Activated T-cell treated with anti-CD3 and anti-CD28 coated beads for 1 hour (primary cell): ENCODE measurements around the gene MBOAT2.

Experiments used
- DNase-seq: peaks from one replicate; pipeline ENCODE4 v3.0.0-alpha.2; 2020; ENCODE audit warnings: low read depth

The MBOAT2 gene

GRCh38 chr2:8893978-8894820 lies 109.3 kb downstream of the MBOAT2 start:
- DNase-seq = no peak

- DNase-seq = no peak
These were observed 110.0 kb downstream of the MBOAT2 start for GRCh38 chr2:8893474-8893873.

GRCh38 chr2:8892111-8892510 lies 111.4 kb downstream of the MBOAT2 start:
- DNase-seq = no peak

- DNase-seq = no peak
These were observed 113.5 kb downstream of the MBOAT2 start for GRCh38 chr2:8889978-8890377.

DNA sequence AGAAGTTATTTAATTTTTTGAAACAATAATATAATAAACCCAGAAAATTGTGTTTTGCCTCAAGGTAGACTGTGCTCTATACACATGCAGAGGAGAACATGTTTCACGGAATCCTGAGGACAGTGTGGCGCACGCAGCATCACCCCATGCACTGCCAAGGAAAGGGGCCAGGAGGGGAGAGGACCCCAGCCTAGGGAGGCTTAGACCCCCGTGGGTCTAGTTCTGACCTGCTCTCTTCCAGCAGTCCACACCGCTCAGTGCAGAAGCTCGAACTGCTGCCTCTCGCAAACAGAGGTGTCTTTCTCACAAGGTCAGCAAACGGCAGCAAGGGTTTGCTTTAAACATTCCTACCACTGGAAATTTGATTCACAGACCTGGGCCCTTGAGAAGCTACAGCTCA lies 114.5 kb downstream of the MBOAT2 start:
- no peak for DNase-seq

GRCh38 chr2:8886876-8887275 lies 116.6 kb downstream of the MBOAT2 start:
- no peak for DNase-seq

- DNase-seq = no peak
These were observed 117.3 kb downstream of the MBOAT2 start for GRCh38 chr2:8886202-8886518.

DNA sequence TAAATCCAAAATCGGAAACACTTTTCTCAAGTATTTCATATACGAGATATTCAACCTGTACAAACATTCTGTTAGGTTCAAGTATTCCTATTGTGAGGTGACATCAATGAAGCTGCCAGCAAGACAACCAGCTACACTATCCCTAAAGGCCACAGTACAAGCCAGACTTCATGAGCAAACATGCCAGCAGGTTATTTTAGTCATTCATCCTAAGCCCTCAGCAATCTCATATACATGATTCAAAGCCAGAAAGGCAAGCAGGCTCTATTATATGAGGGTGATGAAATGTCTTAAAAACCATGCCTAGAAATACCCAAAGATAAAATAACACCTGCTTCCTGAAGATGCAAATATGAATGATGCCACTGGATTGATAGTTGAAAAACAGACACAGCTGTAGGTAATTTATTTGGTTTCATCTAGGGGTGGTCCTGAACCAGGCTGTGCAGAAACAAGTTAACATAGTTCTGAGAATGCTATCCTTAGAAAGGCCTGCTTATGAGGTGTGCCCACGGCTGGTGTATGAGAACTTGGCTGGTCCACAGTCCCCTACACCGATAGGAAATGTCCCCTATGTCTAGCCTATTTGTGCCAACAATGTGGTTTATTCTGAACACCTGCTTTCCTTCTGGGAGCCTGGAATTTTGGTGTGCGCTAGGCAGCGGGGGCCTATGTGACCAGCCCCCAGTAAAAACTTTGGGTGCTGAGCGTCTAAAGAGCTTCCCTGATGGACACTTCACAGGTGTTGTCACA lies 117.9 kb downstream of the MBOAT2 start:
- no peak for DNase-seq

DNA sequence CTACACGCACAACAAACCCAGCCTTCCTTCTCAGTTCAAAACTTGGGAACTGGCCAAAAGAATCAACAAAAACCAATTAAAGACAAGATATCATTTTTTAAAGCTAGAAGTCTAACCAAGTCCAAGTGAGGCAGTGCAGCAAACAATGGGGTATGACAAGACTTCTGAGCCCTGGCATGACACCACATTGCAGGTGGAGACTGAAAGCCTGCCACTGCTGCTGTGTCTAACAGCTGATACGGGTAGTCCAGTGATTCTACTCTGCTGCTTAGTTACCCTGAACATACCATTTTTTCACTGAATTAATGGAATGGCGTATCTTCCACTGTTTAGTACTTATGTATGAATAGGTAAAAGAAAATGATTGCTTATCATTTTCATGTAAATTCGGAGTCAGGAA lies 118.7 kb downstream of the MBOAT2 start:
- DNase-seq = no peak

DNA sequence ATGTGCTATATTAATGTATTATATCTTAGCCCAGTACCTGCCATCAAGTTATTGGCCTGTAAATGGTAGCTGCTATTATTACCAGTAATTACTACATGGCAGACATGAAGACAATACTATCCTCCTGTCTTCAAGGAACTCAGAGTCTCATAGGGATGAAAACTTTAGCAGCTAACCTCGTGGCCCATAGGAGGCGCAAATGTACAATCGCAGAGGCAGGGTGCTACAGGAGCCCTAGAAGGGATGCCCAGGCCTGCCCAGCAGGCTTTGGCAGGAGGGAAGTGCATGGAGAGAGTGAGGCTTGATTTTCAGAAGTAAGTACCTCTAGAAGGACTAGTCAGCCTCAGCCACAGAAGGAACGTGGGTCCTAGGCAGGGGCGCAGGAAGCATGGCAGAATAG lies 121.4 kb downstream of the MBOAT2 start:
- DNase-seq = no peak

GRCh38 chr2:8877894-8878293 lies 125.6 kb downstream of the MBOAT2 start:
- DNase-seq = no peak

DNA sequence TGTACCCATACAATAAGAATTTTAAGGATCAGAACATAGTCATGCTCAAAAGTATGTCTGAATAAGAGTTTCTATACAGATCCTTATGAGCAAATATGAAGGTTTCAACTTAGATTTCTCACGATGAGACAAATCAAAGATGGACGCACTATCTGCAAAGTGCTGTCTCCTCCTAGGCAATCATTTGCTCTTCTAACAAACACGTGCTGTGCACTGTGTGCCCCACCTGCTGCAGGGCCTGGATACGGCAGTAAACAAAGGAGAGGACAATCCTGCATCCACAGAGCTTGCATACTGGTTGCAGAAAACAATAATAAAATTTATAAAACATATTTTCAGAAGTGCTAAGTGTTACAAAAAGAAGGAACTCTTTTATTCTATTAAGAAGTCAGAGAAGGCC lies 126.2 kb downstream of the MBOAT2 start:
- DNase-seq = no peak

DNA sequence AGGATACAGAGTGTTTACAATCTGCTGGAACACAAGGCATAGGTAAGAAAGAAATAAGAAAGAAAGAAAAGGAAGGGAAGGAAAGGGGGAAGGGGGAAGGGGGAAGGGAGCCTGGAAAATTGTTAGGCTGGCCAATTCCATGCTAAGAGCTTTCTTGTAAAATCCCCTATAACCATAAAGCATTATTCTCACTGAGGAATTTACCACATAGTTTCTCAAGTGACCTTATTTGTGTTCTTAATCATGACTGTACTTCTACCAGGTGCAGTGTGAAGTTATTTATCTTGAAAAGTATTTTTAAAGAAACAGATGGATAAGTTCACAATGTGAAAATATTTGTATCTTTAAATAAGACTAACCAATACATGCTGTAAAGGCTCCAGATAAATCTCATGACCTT lies 126.9 kb downstream of the MBOAT2 start:
- DNase-seq = no peak

DNA sequence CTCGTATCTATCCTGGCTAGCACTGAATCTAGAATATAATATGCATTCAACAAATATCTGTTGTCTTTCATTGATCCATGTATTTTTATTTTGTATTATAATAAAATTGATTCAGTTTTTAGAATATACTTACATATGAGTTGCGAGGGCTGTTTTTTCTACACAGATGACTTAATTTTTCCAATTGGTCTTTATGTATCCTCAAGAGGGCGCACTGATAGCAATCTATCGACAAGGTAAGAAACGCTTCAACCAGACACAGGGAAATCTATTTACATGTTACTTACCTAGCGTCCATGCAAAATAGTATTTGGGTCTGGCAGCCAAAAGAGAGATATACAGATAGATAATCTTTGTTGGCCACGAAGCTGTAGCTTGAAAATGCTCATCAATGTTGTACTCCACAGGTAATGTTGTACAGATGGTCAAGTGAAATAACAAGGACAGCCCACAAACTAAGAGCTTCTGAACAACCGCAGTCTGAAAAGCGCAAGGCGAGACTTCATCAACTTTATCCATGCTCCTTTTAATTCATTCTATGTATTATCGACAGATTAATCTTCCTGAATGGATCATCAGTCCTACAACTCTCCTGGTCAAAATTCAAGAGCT lies 130.6 kb downstream of the MBOAT2 start:
- DNase-seq = no peak

DNA sequence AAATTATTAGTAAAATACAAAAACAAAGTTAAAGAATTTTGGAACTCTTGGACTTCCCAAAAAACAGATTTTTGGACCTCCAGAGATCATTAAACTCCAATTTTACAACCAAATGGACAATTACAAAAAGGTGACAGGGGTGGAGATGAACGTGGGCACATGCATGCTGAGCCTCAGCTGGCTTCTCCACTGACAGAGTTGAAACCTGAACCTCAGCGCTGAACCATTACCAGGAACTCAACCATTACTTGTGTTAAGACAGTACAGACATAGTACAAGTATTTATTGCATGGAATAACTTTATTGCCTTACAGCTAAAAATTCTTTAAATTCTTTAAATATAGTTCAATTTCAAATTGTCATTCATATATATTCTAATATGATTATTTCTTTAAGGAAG lies 133.0 kb downstream of the MBOAT2 start:
- DNase-seq = no peak

DNA sequence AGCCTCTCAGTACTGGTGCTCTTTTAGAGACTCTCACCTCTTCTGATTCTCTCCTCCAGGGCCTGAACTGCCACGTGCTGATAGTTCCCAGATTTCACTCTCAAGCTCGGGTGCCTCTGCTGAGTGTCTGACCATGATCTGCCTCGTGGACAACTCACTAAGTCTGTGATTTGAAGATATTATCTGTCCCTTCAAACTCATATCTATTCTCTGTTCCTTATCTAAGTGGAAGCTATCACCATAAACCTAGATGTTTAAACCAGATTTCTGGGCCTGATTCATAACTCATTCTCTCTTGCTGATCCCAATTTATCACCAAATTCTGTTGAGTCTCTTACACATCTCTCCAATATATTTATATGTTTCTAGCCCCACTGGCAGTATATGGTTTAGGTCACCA lies 136.1 kb downstream of the MBOAT2 start:
- no peak for DNase-seq

- no peak for DNase-seq
These were observed 140.0 kb downstream of the MBOAT2 start for GRCh38 chr2:8863331-8863953.

GRCh38 chr2:8862230-8862629 lies 141.3 kb downstream of the MBOAT2 start:
- DNase-seq = no peak

DNA sequence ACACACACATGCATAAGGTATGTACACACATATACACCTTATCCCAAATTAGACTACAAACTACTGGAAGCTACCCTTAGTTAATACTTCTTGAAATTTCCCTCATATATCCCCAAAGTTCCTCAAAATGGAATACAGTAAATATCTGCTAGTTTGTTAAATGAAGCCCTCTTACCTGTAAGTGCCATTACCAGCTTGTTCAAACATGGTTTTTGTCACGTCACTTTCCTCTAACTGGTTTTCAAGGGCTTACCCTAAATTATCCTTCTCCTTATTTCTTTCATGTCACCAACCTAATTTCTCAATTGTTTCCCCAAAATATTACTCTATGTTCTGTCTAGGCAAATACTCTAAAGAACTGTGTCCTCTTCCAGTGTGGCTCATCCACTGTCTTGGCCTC lies 141.7 kb downstream of the MBOAT2 start:
- no peak for DNase-seq

DNA sequence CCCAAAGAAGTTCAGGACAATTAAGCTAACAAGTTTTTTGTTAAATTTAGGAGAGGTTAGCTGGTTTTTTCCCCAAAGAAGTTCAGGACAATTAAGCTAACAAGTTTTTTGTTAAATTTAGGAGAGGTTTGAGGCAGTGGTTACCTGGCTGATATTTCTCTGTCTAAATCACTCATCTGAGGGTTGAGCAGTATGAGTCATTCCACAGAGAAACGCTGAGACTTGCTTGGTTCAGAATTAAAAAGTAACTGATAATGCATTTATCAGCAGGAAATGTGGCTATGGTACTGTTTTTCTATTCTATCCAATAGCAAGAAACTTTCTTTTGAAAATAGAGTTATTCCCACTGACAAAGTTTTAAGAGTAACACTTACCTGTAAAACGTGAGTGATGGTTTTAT lies 143.2 kb downstream of the MBOAT2 start:
- no peak for DNase-seq

DNA sequence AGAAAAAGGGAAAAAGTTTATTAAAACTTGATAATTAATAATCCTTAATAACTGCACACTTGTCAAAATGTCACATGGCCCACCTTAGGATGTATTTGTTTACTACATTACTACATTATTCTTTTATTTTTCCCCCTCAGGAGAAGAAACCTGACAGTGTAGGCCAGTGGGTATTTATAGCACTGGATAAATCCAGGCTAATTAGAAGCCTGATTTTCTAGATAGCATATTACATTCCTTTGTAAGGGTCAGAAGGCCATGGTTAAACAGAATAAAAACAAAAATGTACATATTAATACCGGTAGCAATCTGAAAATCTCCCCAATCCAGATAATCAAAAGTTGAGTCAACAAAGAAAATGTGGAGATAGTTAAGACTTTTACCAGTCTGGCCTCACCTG lies 144.6 kb downstream of the MBOAT2 start:
- DNase-seq = no peak

- DNase-seq = no peak
These were observed 145.2 kb downstream of the MBOAT2 start for GRCh38 chr2:8858264-8858663.

- no peak for DNase-seq
These were observed 145.8 kb downstream of the MBOAT2 start for GRCh38 chr2:8857709-8858108.
